Measurements from ENCODE around the gene FOSB. TPM values are rescaled to one million over a fixed set of nuclear protein-coding genes. Genes with fewer than 3 reads are reported as not detected.

FOSB gene
- total and polyA plus RNA-seq, 9 of the 15 experiments (the other 6 are each of a cell fraction or from before 2014, with no cell fraction given): 0.11 to 2.7 (median 0.73) TPM

DNA sequence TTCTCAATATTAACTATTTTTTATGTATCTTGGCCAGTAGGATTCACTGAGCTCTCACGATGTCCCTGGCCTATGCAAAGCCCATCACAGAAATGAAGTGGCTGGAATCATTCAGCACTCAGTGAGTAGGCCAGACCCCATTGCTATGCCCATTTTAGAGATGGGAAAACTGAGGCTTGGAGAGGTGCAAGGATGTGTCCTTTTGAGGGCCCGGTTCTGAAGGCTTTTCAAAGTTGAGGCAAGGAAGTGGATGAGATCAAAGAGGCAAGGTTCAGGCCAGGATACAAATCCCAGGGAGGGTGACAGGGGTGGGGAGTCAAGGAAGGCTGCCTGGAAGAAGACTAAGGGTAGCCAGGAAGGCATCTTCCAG, 25.4 kb upstream of the FOSB start (continued):
- TF ChIP-seq, protein P1, sequence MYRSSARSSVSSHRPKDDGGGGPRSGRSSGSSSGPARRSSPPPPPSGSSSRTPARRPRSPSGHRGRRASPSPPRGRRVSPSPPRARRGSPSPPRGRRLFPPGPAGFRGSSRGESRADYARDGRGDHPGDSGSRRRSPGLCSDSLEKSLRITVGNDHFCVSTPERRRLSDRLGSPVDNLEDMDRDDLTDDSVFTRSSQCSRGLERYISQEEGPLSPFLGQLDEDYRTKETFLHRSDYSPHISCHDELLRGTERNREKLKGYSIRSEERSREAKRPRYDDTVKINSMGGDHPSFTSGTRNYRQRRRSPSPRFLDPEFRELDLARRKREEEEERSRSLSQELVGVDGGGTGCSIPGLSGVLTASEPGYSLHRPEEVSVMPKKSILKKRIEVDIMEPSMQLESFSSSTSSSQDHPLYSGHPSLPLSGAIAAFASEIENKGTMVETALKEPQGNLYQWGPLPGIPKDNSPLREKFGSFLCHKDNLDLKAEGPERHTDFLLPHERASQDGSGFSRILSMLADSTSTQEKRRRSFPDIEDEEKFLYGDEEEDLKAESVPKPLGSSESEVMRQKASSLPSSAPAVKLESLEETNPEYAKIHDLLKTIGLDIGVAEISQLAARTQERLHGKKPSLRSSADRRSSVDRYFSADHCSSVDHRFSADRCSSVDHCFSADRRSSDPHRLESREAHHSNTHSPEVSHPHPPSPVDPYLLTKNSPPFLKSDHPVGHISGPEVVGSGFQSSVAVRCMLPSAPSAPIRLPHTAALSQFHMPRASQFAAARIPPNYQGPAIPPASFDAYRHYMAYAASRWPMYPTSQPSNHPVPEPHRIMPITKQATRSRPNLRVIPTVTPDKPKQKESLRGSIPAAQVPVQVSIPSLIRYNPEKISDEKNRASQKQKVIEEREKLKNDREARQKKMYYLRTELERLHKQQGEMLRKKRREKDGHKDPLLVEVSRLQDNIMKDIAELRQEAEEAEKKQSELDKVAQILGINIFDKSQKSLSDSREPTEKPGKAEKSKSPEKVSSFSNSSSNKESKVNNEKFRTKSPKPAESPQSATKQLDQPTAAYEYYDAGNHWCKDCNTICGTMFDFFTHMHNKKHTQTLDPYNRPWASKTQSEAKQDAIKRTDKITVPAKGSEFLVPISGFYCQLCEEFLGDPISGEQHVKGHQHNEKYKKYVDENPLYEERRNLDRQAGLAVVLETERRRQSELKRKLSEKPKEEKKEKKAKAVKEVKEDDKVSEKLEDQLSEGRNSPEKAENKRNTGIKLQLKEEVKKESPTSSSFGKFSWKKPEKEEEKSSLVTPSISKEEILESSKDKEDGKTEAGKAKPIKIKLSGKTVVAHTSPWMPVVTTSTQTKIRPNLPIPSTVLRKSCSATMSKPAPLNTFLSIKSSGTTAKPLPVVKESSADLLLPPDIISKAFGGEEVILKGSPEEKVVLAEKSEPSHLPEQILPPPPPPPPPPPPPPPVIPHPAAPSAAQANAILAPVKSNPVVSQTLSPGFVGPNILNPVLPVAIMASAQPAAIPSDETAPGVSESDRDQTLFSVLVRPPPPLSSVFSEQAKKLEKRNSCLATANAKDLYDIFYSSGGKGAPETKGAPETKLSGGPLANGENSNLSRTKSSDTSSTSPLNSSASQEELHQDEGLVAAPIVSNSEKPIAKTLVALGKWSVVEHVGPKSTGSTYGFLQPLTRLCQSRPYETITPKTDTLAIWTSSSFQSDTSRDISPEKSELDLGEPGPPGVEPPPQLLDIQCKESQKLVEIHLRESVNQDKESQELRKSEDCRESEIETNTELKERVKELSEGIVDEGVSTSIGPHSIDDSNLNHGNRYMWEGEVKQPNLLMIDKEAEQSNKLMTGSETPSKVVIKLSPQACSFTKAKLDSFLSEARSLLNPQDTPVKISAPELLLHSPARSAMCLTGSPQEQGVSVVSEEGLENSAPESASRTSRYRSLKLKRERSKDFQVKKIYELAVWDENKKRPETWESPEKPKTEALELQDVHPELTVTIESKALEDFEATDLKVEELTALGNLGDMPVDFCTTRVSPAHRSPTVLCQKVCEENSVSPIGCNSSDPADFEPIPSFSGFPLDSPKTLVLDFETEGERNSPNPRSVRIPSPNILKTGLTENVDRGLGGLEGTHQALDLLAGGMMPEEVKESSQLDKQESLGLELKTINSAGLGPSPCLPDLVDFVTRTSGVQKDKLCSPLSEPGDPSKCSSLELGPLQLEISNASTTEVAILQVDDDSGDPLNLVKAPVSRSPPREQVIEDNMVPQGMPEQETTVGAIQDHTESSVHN (IDR thresholded peaks at IDR 0.05; ENCODE audit: borderline replicate concordance in 1 of 2, low read depth in 1 of 2): no peak
- TF ChIP-seq CBX1 (IDR thresholded peaks at IDR 0.05; ENCODE audit: low read depth) (peak; percentile 98), FIP1L1 (IDR thresholded peaks at IDR 0.05; ENCODE audit: low read depth, low read length, poor library complexity, severe bottlenecking) (no peak), ZNF232 (CRISPR knock-in tag; IDR thresholded peaks at IDR 0.05) (0 out of 2 replicates have a peak, but pooled peaks have one; percentile 17), SIN3A (IDR thresholded peaks at IDR 0.05; ENCODE audit: borderline replicate concordance in 2 of 2, control insufficient read depth in 1 of 2, low read depth in 2 of 2, low read length in 2 of 2) (0 out of 4 replicates have a peak, but pooled peaks of 1 of the 2 experiments have one; percentile 35), KAT7 (CRISPR knock-in tag; IDR thresholded peaks at IDR 0.05; ENCODE audit: borderline replicate concordance) (peak; percentile 16; the same call in 1 of the 2 replicates), STAT5A (IDR thresholded peaks at IDR 0.05; ENCODE audit: borderline replicate concordance, low read length) (0 out of 2 replicates have a peak, but pooled peaks have one; percentile 0), HDAC2 (IDR thresholded peaks at IDR 0.05) (peak; percentile 100), ZNF3 (CRISPR knock-in tag; IDR thresholded peaks at IDR 0.05) (0 out of 2 replicates have a peak, but pooled peaks have one; percentile 54), KDM1A (IDR thresholded peaks at IDR 0.05) (peak; percentile 98 to 99), HDGF (IDR thresholded peaks at IDR 0.05) (peak; percentile 97)
- TF ChIP-seq, protein P2, sequence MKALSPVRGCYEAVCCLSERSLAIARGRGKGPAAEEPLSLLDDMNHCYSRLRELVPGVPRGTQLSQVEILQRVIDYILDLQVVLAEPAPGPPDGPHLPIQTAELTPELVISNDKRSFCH (CRISPR knock-in tag; IDR thresholded peaks at IDR 0.05): no peak
- TF ChIP-seq, protein P2 (tag; IDR thresholded peaks at IDR 0.05): peak; percentile 49; the same call in 1 of the 2 replicates
- TF ChIP-seq, protein P3, sequence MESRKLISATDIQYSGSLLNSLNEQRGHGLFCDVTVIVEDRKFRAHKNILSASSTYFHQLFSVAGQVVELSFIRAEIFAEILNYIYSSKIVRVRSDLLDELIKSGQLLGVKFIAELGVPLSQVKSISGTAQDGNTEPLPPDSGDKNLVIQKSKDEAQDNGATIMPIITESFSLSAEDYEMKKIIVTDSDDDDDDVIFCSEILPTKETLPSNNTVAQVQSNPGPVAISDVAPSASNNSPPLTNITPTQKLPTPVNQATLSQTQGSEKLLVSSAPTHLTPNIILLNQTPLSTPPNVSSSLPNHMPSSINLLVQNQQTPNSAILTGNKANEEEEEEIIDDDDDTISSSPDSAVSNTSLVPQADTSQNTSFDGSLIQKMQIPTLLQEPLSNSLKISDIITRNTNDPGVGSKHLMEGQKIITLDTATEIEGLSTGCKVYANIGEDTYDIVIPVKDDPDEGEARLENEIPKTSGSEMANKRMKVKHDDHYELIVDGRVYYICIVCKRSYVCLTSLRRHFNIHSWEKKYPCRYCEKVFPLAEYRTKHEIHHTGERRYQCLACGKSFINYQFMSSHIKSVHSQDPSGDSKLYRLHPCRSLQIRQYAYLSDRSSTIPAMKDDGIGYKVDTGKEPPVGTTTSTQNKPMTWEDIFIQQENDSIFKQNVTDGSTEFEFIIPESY (CRISPR knock-in tag; IDR thresholded peaks at IDR 0.05): 0 out of 2 replicates have a peak, but pooled peaks have one; percentile 16
- TF ChIP-seq, protein P4, sequence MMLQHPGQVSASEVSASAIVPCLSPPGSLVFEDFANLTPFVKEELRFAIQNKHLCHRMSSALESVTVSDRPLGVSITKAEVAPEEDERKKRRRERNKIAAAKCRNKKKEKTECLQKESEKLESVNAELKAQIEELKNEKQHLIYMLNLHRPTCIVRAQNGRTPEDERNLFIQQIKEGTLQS (IDR thresholded peaks at IDR 0.05): no peak
- TF ChIP-seq, protein P4 (CRISPR knock-in tag; conservative IDR thresholded peaks at IDR 0.05): 0 out of 2 replicates have a peak, but pooled peaks have one; percentile 74
